ENCODE measurements around the gene AMIGO2. TPM values are rescaled to one million over a fixed set of nuclear protein-coding genes. Genes with fewer than 3 reads are reported as not detected.

AMIGO2 gene
- total RNA-seq, 1 experiment from 2014 or later = 8.6 TPM

DNA sequence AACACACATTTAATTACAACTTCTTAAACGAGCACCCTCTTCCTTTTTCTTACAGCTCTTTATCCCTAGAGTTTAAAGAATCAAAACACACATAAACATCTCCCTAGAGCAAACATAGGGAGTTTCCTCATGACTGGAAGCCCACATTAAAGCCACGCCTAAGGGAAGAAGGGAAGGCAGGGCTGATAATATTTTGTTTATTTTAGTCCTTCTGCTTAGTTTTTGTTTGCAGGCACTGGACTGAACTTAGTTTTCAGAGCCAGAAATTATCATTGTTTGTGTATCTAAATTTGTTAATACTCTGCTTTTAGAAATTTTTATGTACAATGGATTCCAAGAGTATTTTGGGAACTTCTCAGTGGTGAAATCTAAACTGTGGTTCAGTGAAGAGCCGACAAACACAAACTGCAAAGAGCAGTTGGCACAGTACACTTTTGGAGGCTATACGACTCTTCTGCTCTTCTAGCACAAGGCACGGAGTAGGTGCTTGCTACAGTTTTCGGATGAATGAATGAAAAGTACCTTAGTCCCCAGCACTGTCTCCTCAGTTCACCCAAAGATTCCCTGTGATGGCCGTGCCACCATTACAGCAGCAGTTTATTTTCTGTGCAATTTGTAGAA lies 17.6 kb upstream of the AMIGO2 start:
- H3K4me1 Mint-ChIP-seq = peaks cover 5 to 10% of the 10 kb centered on the region in 2 experiments; a peak in 3 of 4 replicates
- DNase-seq = no peak

More for the DNA sequence above, 17.6 kb upstream of the AMIGO2 start:
- WGBS (ENCODE audit: extremely low coverage, insufficient read length, low lambda C conversion rate) = 100% methylated on average over 1 of the region's 7 CpGs
- no peak overlapping the region for H2BK5ac ChIP-seq (ENCODE audit: insufficient read length, low read length)
- no peaks in the 10 kb centered on the region for H3K79me1 ChIP-seq (ENCODE audit: insufficient read depth, low read depth, low read length, poor library complexity, severe bottlenecking)
- H3K56ac ChIP-seq (ENCODE audit: insufficient read length, low read depth, low read length) = no peak overlapping the region
- H3K79me2 ChIP-seq (ENCODE audit: insufficient read depth, low read length) = no peaks in the 10 kb centered on the region
- no peak overlapping the region for H3K27ac ChIP-seq (ENCODE audit: insufficient read length, low read depth, low read length)
- no peak overlapping the region for H3K27ac Mint-ChIP-seq
- H3K27me3 ChIP-seq (ENCODE audit: insufficient read depth, low read length) = no peaks in the 10 kb centered on the region
- no peak overlapping the region for H3K23ac ChIP-seq (ENCODE audit: insufficient read length, low read depth, low read length)
- H3K36me3 Mint-ChIP-seq (ENCODE audit: insufficient read depth in 1 of 3, low read depth in 3 of 3) = no peaks in the 10 kb centered on the region
- no peak overlapping the region for H3K14ac ChIP-seq (ENCODE audit: insufficient read depth, low read length)
- TF ChIP-seq, protein P1, sequence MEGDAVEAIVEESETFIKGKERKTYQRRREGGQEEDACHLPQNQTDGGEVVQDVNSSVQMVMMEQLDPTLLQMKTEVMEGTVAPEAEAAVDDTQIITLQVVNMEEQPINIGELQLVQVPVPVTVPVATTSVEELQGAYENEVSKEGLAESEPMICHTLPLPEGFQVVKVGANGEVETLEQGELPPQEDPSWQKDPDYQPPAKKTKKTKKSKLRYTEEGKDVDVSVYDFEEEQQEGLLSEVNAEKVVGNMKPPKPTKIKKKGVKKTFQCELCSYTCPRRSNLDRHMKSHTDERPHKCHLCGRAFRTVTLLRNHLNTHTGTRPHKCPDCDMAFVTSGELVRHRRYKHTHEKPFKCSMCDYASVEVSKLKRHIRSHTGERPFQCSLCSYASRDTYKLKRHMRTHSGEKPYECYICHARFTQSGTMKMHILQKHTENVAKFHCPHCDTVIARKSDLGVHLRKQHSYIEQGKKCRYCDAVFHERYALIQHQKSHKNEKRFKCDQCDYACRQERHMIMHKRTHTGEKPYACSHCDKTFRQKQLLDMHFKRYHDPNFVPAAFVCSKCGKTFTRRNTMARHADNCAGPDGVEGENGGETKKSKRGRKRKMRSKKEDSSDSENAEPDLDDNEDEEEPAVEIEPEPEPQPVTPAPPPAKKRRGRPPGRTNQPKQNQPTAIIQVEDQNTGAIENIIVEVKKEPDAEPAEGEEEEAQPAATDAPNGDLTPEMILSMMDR (conservative IDR thresholded peaks at IDR 0.05) = no peak
- H2BK15ac ChIP-seq (ENCODE audit: low read depth, low read length) = no peak overlapping the region
- H3K9me3 Mint-ChIP-seq = no peaks in the 10 kb centered on the region
- H2AFZ ChIP-seq (ENCODE audit: low read length) = no peak overlapping the region
- no peak overlapping the region for H2BK120ac ChIP-seq (ENCODE audit: low read depth, low read length, poor library complexity, severe bottlenecking)
- H2BK20ac ChIP-seq (ENCODE audit: low read depth, low read length, poor library complexity, severe bottlenecking) = no peak overlapping the region
- H4K8ac ChIP-seq (replicated peaks; ENCODE audit: insufficient read length, low read depth, low read length) = no peak overlapping the region
- H3K4me3 Mint-ChIP-seq = no peak overlapping the region
- H3T11ph ChIP-seq (ENCODE audit: low read length) = no peak overlapping the region
- no peaks in the 10 kb centered on the region for H3K27me3 Mint-ChIP-seq (ENCODE audit: low read depth)
- H4K20me1 ChIP-seq (ENCODE audit: control insufficient read depth, insufficient read depth, insufficient read length) = no peaks in the 10 kb centered on the region
- no peaks in the 10 kb centered on the region for H3K9me3 ChIP-seq (ENCODE audit: control insufficient read depth, low read depth, low read length)
- H3K4me2 ChIP-seq (ENCODE audit: insufficient read depth, insufficient read length, low read length) = no peak overlapping the region
- no peak overlapping the region for H3K4ac ChIP-seq (ENCODE audit: low read depth, low read length)
- no peaks in the 10 kb centered on the region for H3K23me2 ChIP-seq (ENCODE audit: insufficient read length, low read depth, low read length, poor library complexity, severe bottlenecking)
- no peak overlapping the region for H2AK5ac ChIP-seq (ENCODE audit: insufficient read length, low read length)
- H3K4me1 ChIP-seq (ENCODE audit: insufficient read depth, low read length) = no peaks in the 10 kb centered on the region
- H3K9ac ChIP-seq (ENCODE audit: extremely low read depth, insufficient read length, low read length) = no peak overlapping the region
- no peak overlapping the region for H4K5ac ChIP-seq (ENCODE audit: insufficient read length, low read depth, low read length)
- H3K18ac ChIP-seq (ENCODE audit: insufficient read length, low read depth, low read length) = no peak overlapping the region
- no peak overlapping the region for H4K91ac ChIP-seq (ENCODE audit: insufficient read length, low read depth, low read length)
- H2BK12ac ChIP-seq (ENCODE audit: insufficient read length, low read depth, low read length) = no peak overlapping the region
